ENCODE measurements around the gene RNU6-8. TPM values are rescaled to one million over a fixed set of nuclear protein-coding genes. Genes with fewer than 3 reads are reported as not detected.

Gene RNU6-8
- total and polyA plus RNA-seq, 2 donors (not counting 1 experiment from before 2014, with no cell fraction given) = not detected

GRCh38 chr14:32209471-32209870 lies 6.4 kb upstream of the RNU6-8 start:
- H3K4me1 Mint-ChIP-seq = peaks cover 14% of the 10 kb centered on the region
- Histone ChIP-seq H3K4me3 (ENCODE audit: control extremely low read depth in 1 of 5, extremely low read depth in 1 of 5, insufficient read depth in 1 of 5, low read depth in 2 of 5, low read length in 4 of 5) (no peak overlapping the region), H2AFZ (ENCODE audit: insufficient read depth, low read depth, low read length, poor library complexity, severe bottlenecking) (no peak overlapping the region), H4K20me1 (ENCODE audit: control insufficient read depth, insufficient read depth, low read length, poor library complexity, severe bottlenecking) (no peaks in the 10 kb centered on the region), H3K4me1 (ENCODE audit: control insufficient read depth in 2 of 2, insufficient read depth in 2 of 2, low read length in 2 of 2) (peaks cover 0 to 2% of the 10 kb centered on the region in 2 donors), H3K9me3 (ENCODE audit: control extremely low read depth in 1 of 3, control insufficient read depth in 2 of 3, insufficient read depth in 1 of 3, low read length in 2 of 3) (peaks cover 0 to 1% (median 0%) of the 10 kb centered on the region in 3 donors), H3K79me2 (ENCODE audit: control insufficient read depth, insufficient read depth, low read length) (no peaks in the 10 kb centered on the region), H3K4me2 (replicated peaks; ENCODE audit: low read depth, low read length, poor library complexity, severe bottlenecking) (no peak overlapping the region), H3K9ac (ENCODE audit: low read length) (no peak overlapping the region), H3K27me3 (replicated peaks in 1 of 4; ENCODE audit: control extremely low read depth in 1 of 4, control insufficient read depth in 3 of 4, insufficient read depth in 4 of 4, low read length in 3 of 4) (no peaks in the 10 kb centered on the region), H3K27ac (ENCODE audit: low read length in 2 of 2) (no peak overlapping the region), H3K36me3 (replicated peaks in 1 of 2; ENCODE audit: control extremely low read depth in 1 of 2, control insufficient read depth in 1 of 2, extremely low read depth in 1 of 2, insufficient read depth in 2 of 2, low read length in 1 of 2) (no peaks in the 10 kb centered on the region)
- TF ChIP-seq CTCF (IDR thresholded peaks at IDR 0.05) (no peak), EZH2 (IDR thresholded peaks at IDR 0.05; ENCODE audit: borderline replicate concordance, insufficient read depth, low read depth, low read length, poor library complexity, severe bottlenecking) (no peak)
- intact Hi-C loops (cut with micrococcal nuclease) = loop anchor here (10.0 kb wide), 1 partner anchor 55 kb away; no protein-coding TSS in a partner anchor
- POLR2A ChIA-PET = no interaction called here
- H3K27me3 Mint-ChIP-seq = peaks cover 3% of the 10 kb centered on the region
- no peak overlapping the region for H3K4me3 Mint-ChIP-seq
- DNase-seq (no peak), ATAC-seq (ENCODE audit: low read depth) (no peak)
- CTCF ChIA-PET = no interaction called here
- H3K9me3 Mint-ChIP-seq (ENCODE audit: insufficient read depth) = no peaks in the 10 kb centered on the region
- no peak overlapping the region for H3K27ac Mint-ChIP-seq

- H2AFZ ChIP-seq (ENCODE audit: insufficient read depth, low read depth, low read length, poor library complexity, severe bottlenecking) = no peak overlapping the region
- H3K27ac ChIP-seq (ENCODE audit: low read length in 2 of 2) = no peak overlapping the region
- H3K4me1 ChIP-seq (ENCODE audit: control insufficient read depth in 2 of 2, insufficient read depth in 2 of 2, low read length in 2 of 2) = peaks cover 0 to 9% of the 10 kb centered on the region in 2 donors
- H3K36me3 ChIP-seq (replicated peaks in 1 of 2; ENCODE audit: control extremely low read depth in 1 of 2, control insufficient read depth in 1 of 2, extremely low read depth in 1 of 2, insufficient read depth in 2 of 2, low read length in 1 of 2) = no peaks in the 10 kb centered on the region
- no peak for DNase-seq
- H3K4me1 Mint-ChIP-seq = peaks cover 22% of the 10 kb centered on the region
- no peak overlapping the region for H3K27ac Mint-ChIP-seq
- H3K79me2 ChIP-seq (ENCODE audit: control insufficient read depth, insufficient read depth, low read length) = no peaks in the 10 kb centered on the region
- no peak for ATAC-seq (ENCODE audit: low read depth)
- no CpG with 5 or more reads among the region's 3 CpGs for WGBS (ENCODE audit: insufficient coverage)
- no peaks in the 10 kb centered on the region for H4K20me1 ChIP-seq (ENCODE audit: control insufficient read depth, insufficient read depth, low read length, poor library complexity, severe bottlenecking)
- no peak for TF ChIP-seq EZH2 (IDR thresholded peaks at IDR 0.05; ENCODE audit: borderline replicate concordance, insufficient read depth, low read depth, low read length, poor library complexity, severe bottlenecking)
- TF ChIP-seq CTCF (IDR thresholded peaks at IDR 0.05) = no peak
- POLR2A ChIA-PET = no interaction called here
- no peaks in the 10 kb centered on the region for H3K9me3 Mint-ChIP-seq (ENCODE audit: insufficient read depth)
- H3K27me3 ChIP-seq (replicated peaks in 1 of 4; ENCODE audit: control extremely low read depth in 1 of 4, control insufficient read depth in 3 of 4, insufficient read depth in 4 of 4, low read length in 3 of 4) = no peaks in the 10 kb centered on the region
- H3K4me2 ChIP-seq (replicated peaks; ENCODE audit: low read depth, low read length, poor library complexity, severe bottlenecking) = no peak overlapping the region
- intact Hi-C loops (cut with micrococcal nuclease) = loop anchor here (10.0 kb wide), 1 partner anchor 54 kb away; no protein-coding TSS in a partner anchor
- H3K9me3 ChIP-seq (ENCODE audit: control extremely low read depth in 1 of 3, control insufficient read depth in 2 of 3, insufficient read depth in 1 of 3, low read length in 2 of 3) = peaks cover 0 to 1% (median 0%) of the 10 kb centered on the region in 3 donors
- H3K4me3 Mint-ChIP-seq = no peak overlapping the region
- H3K9ac ChIP-seq (ENCODE audit: low read length) = no peak overlapping the region
- CTCF ChIA-PET = no interaction called here
- peaks cover 3% of the 10 kb centered on the region for H3K27me3 Mint-ChIP-seq
- H3K4me3 ChIP-seq (ENCODE audit: control extremely low read depth in 1 of 5, extremely low read depth in 1 of 5, insufficient read depth in 1 of 5, low read depth in 2 of 5, low read length in 4 of 5) = no peak overlapping the region
These were observed 5.4 kb upstream of the RNU6-8 start for GRCh38 chr14:32208490-32208889.
